BJ (cell line): ENCODE measurements around the gene MMP14. TPM values are rescaled to one million over a fixed set of nuclear protein-coding genes. Genes with fewer than 3 reads are reported as not detected.
A peak's percentile ranks its signal among the peaks of the same experiment; 100 is the strongest.

Experiments
- CTCF ChIA-PET: fragments of 350-600 bp; formaldehyde crosslinking; extraction: SDS; loops from one replicate; lab custom pipeline; 2021; ENCODE audit warnings: antibody characterized with exemption, inconsistent platforms; lab: Yijun Ruan, JAX
- POLR2A ChIA-PET: fragments of 300-600 bp; sonication (Branson Sonifier 250); formaldehyde crosslinking; extraction: SDS; loops from one replicate; lab custom pipeline; 2021; ENCODE audit warnings: antibody characterized with exemption; lab: Charles Lee
- DNase-seq: peaks from one replicate; pipeline ENCODE4 v3.0.0-alpha.2; 2011; ENCODE audit warnings: low read depth
- H3K27me3 ChIP-seq: 2 replicates; pipeline ENCODE4 v1.6.0; 2011; ENCODE audit warnings: low read length; ENCODE audit not compliant: control insufficient read depth, insufficient read depth
- H3K36me3 ChIP-seq: 2 replicates; pipeline ENCODE4 v1.5.1; 2011; ENCODE audit warnings: low read length; ENCODE audit not compliant: control insufficient read depth, insufficient read depth
- H3K4me3 ChIP-seq: 2 replicates; pipeline ENCODE4 v1.5.1; 2011; ENCODE audit warnings: low read depth, mild to moderate bottlenecking, control low read depth, low read length
- CTCF ChIP-seq: IDR thresholded peaks from 2 replicates; pipeline ENCODE4 v1.5.1; 2011; ENCODE audit warnings: low read depth, mild to moderate bottlenecking, control low read depth, inconsistent platforms, low read length, moderate library complexity; ENCODE audit not compliant: insufficient read depth
- polyA plus RNA-seq: library from polyadenylated mRNA; depleted of rRNA; stranded (reverse); fragments of >200 nt; gene quantifications from 2 replicates; pipeline ENCODE4 v1.2.3, GENCODE V29; 2011

MMP14 gene
- polyA plus RNA-seq, 1 experiment, result 592 TPM

DNA sequence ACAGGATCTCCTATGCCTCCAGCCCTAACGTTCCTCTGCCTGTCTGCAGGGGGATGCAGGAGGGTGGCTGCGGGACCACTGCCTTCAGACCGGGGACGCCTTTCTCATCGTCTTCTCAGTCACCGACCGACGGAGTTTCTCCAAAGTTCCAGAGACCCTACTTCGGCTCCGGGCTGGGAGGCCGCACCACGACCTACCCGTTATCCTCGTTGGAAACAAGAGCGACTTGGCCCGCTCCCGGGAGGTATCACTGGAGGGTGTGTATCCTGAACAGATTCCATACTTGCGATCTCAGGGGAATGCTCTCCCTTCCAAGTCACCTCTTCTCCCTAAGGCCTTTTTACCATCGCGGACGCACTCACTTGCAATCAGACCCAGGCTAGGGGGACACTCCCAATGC lies 49.6 kb downstream of the MMP14 start:
- CTCF ChIA-PET, result interaction anchor here (1.0 to 6.9 kb wide), 3 partner anchors 12 to 32 kb away, joined by 3 to 76 read pairs (median 34); partner anchors contain the start of gene LRP10
- POLR2A ChIA-PET, result no interaction called here
- no peaks in the 10 kb centered on the region for H3K27me3 ChIP-seq
- H3K4me3 ChIP-seq, result no peak overlapping the region
- DNase-seq, result no peak
- no peaks in the 10 kb centered on the region for H3K36me3 ChIP-seq
- no peak for TF ChIP-seq CTCF

- ChIA-PET CTCF (interaction anchor here (3.7 to 6.9 kb wide), 2 partner anchors 11 to 15 kb away, joined by 34 to 76 read pairs; partner anchors contain the start of gene LRP10), POLR2A (no interaction called here)
- 0 out of 2 replicates have a peak, but pooled peaks have one; percentile 18 for TF ChIP-seq CTCF
- H3K4me3 ChIP-seq, result peak overlapping the region; percentile 53
- H3K36me3 ChIP-seq, result no peaks in the 10 kb centered on the region
- H3K27me3 ChIP-seq, result no peaks in the 10 kb centered on the region
- no peak for DNase-seq
Observed at GRCh38 chr14:22886500-22887259, 50.3 kb downstream of the MMP14 start.

- peak overlapping the region; percentile 53 for H3K4me3 ChIP-seq
- no peaks in the 10 kb centered on the region for H3K27me3 ChIP-seq
- no peak for TF ChIP-seq CTCF
- POLR2A ChIA-PET, result no interaction called here
- no peak for DNase-seq
- CTCF ChIA-PET, result interaction anchor here (1.2 to 6.9 kb wide), 4 partner anchors 10 to 64 kb away, joined by 3 to 76 read pairs (median 24); partner anchors contain the start of gene LRP10
- no peaks in the 10 kb centered on the region for H3K36me3 ChIP-seq
Observed at GRCh38 chr14:22887260-22887989, 51.0 kb downstream of the MMP14 start.

DNA sequence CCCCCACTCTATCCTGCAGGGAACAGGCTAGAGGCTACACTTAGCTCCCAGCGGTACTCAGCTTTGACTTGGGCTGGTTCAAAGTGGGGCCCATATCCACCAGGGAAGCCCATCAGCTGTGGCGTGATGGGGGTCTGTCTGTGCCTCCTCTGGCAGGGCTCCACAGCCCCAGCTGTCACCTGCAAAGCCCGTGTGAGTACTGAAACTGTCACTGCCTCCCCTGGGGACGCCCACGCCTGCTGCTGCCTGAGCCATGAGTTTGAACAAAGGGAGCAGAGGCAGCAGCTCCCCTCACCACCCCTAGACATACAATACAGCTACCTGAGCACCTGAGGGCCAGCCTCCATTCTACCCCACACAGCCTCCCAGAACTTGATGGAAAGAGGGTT lies 51.6 kb downstream of the MMP14 start:
- Histone ChIP-seq H3K4me3 (peak overlapping the region; percentile 53), H3K27me3 (no peaks in the 10 kb centered on the region), H3K36me3 (no peaks in the 10 kb centered on the region)
- DNase-seq, result no peak
- no peak for TF ChIP-seq CTCF
- ChIA-PET CTCF (interaction anchor here (1.2 to 4.0 kb wide), 3 partner anchors 10 to 65 kb away, joined by 3 to 34 read pairs (median 15); partner anchors contain the start of gene LRP10), POLR2A (no interaction called here)

GRCh38 chr14:22888662-22889061 lies 52.3 kb downstream of the MMP14 start:
- no peak for TF ChIP-seq CTCF
- CTCF ChIA-PET, result interaction anchor here (1.2 to 4.0 kb wide), 3 partner anchors 9 to 65 kb away, joined by 3 to 34 read pairs (median 15); partner anchors contain the start of gene LRP10
- POLR2A ChIA-PET, result no interaction called here

More at GRCh38 chr14:22888662-22889061, 52.3 kb downstream of the MMP14 start:
- Histone ChIP-seq H3K27me3 (no peaks in the 10 kb centered on the region), H3K4me3 (no peak overlapping the region), H3K36me3 (no peaks in the 10 kb centered on the region)
- no peak for DNase-seq
